ENCODE results near the gene TMEM151A.

TMEM151A gene

DNA sequence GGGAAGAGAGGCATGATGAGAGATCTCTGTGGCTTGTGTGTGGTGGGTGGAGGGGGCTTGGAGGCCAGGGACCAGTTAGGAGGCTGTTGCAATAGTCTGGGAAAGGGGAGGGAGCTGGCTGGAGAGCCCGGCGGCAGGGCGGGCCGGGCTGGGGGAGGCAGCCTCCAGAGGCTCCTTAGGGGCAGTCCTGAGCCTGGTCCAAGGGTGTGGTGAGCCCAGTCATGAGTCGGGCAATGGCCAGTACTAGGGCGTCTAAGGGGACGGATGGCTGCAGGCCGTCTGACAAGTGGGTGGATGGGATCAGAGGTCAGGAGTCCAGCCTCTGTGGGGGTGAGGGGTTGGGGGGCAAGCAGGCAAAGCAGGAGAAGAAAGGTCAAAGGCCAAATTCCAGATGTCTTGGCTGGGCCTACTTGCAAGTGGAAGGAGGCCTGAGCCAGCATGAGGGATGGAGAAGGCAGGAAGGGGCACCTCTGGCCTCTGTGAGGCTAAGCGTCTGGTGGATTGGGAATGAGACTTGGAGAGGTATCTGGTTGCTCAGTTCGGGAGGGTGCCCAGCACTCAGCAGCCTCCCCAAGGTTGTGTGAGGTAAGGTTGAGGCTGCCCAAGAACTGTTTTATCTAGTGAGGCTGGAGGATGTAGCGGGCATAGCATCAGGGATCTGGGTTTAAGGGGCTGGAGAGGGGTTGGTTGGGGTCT lies 31.2 kb downstream of the TMEM151A start:
- DNase-seq (ENCODE audit: low read depth): no peak

GRCh38 chr11:66323684-66324083 lies 32.0 kb downstream of the TMEM151A start:
- DNase-seq (ENCODE audit: low read depth): no peak

GRCh38 chr11:66324664-66325063 lies 33.0 kb downstream of the TMEM151A start:
- no peak for DNase-seq (ENCODE audit: low read depth)

- DNase-seq (ENCODE audit: low read depth): no peak
These were observed 33.6 kb downstream of the TMEM151A start for GRCh38 chr11:66325263-66325671.

- no peak for DNase-seq (ENCODE audit: low read depth)
These were observed 34.8 kb downstream of the TMEM151A start for GRCh38 chr11:66326261-66327111.

DNA sequence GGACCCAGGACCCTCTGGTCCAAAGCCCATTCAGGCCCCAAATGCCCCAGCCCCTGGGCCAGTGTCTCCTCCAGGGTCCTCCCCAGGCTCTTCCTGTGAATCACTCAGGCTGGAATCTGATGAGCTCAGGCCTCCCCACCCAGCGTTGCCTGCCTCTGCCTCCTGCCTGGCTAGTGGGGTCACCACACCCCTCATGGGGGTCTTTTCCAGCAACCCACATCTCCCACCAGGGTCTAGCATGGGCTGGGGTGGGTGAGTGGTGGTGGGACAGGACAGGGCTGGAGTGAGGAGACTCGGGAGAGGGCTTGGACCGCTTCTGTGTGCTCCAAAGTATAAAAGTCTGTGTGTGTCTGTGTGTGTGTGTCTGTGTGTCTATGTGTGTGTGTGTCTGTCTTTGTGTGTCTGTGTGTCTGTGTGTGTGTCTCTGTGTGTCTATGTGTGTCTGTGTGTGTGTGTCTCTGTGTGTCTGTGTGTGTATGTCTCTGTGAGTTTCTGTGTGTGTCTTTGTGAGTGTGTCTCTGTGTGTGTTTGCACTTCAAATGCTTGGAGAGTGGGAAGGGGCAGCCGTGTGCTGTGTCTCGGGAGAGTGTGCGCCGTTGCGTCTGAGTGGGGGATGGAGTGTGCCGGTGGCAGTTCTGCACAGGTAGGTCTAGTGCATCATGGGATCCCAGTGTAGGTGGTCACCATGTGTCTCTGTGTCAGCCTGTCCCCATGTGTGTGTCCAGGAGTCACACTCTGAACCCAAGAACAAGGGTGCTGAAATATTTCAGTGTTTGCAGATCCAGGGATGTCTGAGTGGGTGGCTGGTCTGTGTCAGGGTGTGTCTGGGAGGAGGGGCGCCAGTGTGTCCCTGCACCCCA lies 35.7 kb downstream of the TMEM151A start:
- DNase-seq (ENCODE audit: low read depth): no peak

DNA sequence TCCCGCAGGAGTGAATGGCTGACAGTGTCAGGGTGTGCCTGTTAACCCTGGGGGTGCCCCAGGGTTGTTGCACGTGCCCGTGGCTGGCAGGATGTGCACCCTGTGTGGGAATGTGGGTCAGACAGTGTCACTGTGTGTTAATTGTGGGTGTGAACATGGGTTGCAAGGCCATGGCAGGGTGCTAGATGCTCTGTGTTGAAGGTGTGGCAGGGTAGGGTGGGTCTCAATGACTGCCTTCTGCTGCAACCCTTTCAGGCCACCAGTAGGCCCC lies 36.3 kb downstream of the TMEM151A start:
- no peak for DNase-seq (ENCODE audit: low read depth)

- peak; percentile 84 for DNase-seq (ENCODE audit: low read depth)
These were observed 36.8 kb downstream of the TMEM151A start for GRCh38 chr11:66328302-66329144.

DNA sequence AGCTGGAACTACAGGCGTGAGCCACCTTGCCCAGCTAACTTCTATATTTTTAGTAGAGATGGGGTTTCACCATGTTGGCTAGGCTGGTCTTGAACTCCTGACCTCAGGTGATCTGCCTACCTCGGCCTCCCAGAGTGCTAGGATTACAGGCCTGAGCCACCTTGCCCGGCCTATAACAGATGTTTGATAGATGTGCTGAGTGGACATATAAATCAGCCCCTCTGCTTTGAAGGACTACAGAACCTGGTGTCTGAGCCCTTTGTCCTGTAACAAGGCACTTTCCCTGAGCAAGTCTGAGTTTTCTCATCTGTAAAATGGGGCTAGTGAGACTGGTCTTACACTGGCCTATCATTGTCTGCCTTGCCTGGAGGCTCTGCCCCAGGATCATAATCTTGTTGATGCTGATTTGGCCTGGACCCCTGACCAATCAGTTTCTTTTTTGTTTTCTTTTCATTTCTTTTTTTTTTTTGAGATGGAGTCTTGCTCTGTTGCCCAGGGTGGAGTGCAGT lies 37.5 kb downstream of the TMEM151A start:
- DNase-seq (ENCODE audit: low read depth): no peak

DNA sequence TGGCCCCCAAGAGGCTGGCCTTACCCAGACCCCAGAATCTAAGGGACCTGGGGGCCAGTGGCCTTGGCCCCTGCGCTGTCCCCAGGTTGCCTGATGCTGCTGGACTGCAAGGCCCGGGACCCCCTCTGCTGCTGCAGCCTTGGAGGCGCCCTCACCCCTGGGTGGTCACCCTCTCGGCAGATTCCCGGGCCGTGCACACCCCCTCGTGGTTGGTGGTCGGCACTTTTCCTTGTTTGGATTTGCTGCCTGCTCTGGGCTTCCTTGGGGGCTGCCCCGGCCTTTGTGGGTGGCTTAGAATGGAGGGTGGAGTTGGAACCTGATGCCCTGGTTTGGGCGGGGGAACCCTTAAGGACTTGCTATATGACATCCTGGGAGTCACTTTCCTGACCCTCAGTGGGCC lies 39.2 kb downstream of the TMEM151A start:
- no peak for DNase-seq (ENCODE audit: low read depth)

GRCh38 chr11:66331542-66332370 lies 40.1 kb downstream of the TMEM151A start:
- no peak for DNase-seq (ENCODE audit: low read depth)

DNA sequence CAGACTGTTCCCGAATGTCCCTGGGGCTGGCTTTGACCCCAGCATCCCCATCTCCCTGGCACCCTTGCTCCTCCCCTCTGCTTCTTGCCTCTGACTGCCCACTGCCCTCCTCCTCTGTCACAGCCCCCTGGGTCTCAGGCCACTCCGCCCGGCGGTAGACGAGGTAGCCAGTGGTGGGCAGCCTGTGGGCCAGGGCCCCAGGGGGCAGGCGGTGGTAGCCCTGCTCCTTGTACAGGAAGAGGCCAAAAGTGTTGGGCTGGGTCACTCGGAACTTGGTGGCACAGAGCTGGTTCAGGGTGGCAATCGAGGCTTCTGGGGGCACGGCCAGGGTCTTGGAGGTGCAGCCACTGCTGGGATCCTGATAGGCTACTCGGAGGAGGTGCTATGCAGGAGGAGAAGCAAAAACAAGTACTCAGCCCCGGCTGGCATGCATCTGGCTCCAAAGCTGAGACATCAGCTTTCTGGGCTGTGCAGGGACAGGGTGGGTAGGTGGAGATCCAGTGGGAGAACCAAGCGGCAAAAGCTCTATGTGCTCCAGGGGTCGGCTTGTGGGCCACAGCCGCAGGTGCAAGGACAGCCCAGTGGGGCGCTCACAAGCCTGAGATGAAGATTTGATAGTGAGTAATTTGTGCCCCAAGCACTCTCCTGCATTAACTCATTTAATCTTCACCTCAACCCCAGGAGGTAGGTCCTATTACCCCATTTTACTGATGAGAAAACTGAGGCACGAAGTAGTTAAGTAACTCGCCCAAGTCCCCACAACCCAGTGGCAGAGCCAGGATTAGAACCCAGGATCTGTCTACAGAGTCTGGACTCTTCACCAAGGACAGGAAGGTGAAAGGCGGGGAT lies 40.9 kb downstream of the TMEM151A start:
- DNase-seq (ENCODE audit: low read depth): no peak

- no peak for DNase-seq (ENCODE audit: low read depth)
These were observed 41.7 kb downstream of the TMEM151A start for GRCh38 chr11:66333220-66333877.

- DNase-seq (ENCODE audit: low read depth): no peak
These were observed 42.4 kb downstream of the TMEM151A start for GRCh38 chr11:66333896-66334604.

- DNase-seq (ENCODE audit: low read depth): no peak
These were observed 43.1 kb downstream of the TMEM151A start for GRCh38 chr11:66334605-66335442.

DNA sequence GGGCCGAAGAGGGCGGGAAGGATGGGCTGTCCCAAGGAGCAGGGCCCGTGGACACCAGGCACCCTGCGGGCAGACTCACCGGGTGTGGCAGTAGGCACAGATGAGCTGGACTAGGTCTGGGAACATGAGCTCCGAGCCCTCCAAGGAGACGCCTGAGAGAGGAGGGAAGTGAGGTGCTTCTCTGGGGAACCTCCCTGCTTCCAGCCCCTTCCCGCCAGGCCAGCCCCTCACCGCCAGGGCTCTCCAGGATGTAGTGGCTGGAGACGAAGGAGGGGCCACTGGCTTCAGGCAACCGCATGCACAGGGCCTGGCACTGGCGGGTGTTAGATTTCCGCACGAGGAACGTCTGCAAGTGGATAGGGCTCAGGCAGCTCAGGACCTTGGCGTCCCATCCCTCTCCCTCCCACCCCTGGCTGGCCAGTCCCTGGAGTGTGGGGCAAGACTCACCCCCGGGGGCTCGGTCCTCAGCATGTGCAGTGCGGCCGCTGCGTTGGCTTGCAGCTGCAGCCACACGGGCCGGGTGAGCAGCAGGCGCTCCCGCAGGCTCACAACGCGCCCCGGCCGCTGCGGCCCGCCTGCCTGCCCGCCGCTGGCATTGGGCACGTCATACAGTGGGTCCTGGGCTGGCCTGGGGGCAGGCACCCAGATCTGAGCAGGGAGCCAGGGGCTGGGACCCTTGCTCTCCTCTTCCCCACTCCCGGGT lies 44.0 kb downstream of the TMEM151A start:
- DNase-seq (ENCODE audit: low read depth): no peak
